ENCODE data around the gene ANKRD33B. TPM values are rescaled to one million over a fixed set of nuclear protein-coding genes. Genes with fewer than 3 reads are reported as not detected.

Gene ANKRD33B
- total RNA-seq, 1 experiment from 2014 or later = 0.46 TPM

GRCh38 chr5:10577371-10578292, 13.8 kb downstream of the ANKRD33B start:
- no peak for DNase-seq (ENCODE audit: low read depth)

GRCh38 chr5:10578293-10578665, 14.4 kb downstream of the ANKRD33B start:
- no peak for DNase-seq (ENCODE audit: low read depth)

DNA sequence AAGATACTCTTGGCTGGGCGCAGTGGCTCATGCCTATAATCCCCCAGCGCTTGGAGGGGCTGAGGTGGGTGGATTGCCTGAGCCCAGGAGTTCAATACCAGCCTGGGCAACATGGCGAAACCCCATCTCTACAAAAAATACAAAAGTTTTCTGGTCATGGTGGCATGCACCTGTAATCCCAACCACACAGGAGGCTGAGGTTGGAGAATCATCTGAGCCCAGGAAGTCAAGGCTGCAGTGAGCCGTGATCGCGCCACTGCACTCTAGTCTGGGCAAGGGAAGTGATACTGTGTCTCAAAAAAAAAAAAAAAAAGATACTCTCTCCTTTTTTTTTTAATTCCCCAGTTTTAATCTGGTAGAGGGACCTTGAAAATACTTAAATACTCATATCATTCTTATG, 15.0 kb downstream of the ANKRD33B start:
- no peak for DNase-seq (ENCODE audit: low read depth)

DNA sequence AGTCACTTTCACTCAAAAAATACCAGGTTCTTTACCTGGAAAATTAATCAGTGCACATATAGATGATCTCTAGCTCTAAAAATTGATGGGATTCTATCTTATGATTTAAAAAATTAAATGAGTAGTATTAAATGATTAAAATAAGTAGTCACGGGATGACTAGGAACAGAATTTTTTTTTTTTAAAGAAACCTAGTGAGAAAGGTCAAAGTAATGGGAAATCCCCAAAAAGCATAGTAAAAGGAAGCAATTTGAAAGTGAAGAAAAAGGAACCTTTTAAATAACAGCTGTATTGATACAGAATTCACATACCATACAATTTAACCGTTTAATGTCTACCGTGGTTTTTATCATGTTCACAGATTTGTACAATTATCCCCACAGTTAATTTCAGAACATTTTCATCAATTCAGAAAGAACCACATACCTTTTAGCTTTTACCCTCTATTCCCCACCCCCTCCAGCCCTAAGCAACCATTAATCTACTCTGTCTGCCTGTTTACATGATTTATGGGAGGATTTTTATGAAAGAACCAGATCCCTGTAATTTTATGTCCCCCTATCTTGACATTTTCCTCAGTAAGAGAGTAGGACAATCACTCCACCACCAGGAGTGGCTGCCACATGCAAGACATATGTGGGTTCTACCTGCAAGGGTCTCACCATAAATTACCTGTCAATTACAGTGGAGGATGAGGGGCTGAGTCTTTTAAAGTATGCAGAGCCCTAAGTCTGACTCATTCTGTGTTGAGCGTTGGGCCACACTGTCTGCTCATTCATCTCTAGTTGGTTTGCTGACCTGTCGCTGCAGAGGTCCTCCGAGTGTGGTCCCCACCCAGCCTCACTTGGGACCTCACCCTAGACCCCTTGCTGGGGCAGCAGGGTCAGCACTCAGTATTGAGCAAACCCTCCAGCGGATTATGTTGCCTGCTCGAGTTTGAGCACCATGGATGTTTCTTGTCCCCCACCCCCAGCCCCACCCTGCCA, 16.0 kb downstream of the ANKRD33B start:
- DNase-seq (ENCODE audit: low read depth) = no peak

DNA sequence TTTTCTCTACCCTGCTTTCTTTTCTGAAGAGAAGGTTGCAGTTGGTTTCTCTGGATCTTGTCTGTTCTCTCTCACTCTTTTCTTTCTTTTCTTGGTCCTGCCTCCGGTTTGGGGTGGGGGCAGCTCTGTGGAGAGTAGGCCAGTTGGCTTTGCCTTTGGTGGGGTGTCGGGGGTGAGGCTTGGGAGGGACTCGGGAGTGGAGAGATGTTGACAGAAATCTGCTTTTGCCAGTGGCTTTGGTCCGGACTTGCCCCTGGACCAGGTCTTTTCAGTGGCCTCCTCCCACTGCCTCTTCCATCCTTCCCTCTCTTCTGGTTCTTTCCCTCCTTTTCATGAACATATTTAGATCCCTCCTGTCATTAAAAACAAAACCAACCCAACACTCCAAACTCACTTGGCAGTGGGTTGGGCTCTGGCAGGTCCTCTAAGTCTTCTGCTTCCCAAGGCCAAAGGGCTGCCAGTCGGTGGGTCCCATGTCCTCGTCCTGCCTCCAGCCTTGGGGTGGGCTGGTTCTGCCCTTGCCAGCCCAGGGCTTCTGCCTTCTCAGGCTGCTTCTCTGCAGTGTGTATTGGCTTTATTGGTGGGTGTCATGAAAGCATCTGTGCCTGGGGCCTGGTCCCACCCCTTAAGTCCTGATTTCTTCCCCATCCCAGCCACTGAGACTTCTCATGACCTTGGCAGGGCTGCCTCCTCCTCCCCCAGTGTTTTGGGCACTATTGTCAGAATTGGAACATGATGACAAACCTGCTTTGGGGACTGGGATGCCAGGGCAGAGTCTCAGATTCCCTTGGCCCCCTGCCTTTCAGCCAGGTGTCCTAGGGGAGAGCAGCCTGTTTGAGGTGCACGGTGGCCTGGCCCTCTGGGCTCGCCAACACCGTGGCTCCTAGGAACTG, 16.9 kb downstream of the ANKRD33B start:
- DNase-seq (ENCODE audit: low read depth) = no peak

- no peak for DNase-seq (ENCODE audit: low read depth)
Measured at GRCh38 chr5:10581424-10581748, 17.5 kb downstream of the ANKRD33B start.

DNA sequence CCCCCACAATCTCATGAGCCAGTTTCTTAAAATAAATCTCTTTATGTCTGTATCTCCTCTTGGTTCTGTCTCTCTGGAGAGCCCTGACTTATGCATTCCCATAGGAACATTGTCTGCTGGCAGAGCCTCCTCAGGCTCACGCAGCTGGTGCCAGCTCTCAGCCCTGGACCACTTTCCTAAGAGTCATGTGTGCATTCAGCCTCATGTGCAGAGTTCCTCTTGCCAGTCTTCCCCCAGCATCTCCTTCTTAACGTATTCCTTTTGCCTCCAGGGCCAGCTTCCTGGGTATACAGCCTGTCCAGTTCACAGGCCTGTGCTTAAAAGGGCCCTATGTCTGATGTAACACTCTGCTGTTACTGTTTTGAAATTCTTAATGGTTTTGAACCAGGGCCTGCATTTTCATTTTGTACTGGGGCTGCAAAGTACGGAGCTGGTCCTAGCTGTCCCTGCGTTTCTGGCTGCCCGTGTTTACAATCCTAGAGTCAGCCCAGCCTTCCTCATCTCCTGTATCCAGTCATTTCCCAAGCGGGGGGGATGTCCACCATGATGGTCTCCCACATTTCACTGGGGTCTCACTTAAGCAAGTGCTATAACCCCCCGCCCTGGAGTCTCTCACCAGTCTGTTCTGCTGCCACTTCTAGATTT, 18.1 kb downstream of the ANKRD33B start:
- DNase-seq (ENCODE audit: low read depth) = no peak

- DNase-seq (ENCODE audit: low read depth) = no peak
Measured at GRCh38 chr5:10582512-10582897, 18.6 kb downstream of the ANKRD33B start.

DNA sequence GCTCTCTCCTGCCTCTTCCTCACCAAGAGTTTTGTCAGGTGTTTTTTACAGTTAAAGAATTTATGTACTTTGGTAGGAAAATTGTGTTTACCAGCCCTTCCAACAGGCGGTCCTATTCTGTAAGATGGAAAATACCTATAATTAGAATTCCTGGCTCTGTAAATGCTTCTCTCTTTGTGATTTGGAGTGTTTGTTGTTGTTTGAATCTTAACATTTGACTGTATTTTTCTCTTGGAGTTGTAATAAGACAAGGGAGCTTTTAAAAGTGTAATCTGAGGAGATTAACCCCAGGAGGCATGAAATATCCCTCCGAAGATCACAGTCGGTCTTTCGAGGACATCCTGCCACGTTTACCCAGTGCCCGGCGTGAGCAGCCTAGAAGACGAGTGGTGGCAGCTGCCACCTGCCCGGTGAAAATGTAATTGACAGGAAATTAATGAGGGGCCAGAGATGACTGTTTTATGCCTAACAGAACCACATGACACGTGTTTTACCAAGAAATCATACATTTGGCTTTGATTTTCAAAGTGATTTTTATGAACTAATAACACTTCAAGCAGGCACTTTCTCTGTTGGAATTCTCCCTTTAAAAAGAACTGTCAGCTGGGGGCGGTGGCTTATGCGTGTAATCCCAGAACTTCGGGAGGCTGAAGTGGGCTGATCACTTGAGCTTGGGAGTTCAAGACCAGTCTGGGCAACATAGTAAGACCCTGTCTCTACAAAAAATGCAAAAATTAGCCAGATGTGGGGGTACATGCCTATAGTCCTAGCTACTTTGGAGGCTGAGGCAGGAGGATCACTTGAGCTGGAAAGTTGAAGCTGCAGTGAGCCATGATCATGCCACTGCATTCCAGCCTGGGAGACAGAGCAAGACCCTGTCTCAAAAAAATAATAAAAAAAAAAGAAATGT, 20.0 kb downstream of the ANKRD33B start:
- peak; percentile 86 for DNase-seq (ENCODE audit: low read depth)

DNA sequence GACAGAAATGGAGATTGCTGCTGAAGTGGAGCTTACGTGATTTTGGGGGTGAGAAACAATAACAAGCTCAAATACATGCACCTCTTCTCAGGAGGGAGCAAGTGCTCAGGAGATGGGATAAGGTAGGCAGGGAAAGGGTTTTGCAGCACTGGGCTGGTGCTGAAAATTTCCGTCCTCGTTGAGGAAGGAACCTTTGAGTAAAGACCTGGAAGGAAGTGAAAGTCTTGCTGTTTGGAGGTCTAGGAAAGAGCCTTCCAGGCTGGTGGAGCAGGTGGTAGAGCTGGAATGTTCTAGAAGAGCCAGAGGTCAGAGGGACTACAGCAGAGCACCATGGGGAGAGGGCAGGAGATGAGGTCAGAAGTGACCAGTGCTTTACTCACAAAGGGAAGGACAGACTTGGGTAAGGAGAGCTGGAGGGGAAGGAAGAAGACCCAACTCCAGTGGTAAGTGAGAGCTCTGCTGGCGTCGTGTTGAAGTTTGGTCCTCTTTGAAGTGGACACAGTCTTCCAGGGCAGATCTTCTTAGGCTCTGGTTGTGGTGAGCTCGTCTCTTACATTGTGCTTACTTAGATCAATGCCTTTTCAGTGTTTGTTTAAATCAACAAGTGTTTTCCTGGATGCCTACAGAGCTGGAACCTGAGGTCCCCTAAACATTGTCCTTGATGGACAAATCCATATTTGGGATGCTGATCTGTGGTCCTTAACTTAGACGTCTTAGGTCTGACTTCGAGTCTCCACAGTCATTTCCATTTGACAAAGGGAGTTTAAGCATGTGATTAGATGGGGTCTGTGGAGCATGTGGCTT, 21.0 kb downstream of the ANKRD33B start:
- peak; percentile 52 for DNase-seq (ENCODE audit: low read depth)

DNA sequence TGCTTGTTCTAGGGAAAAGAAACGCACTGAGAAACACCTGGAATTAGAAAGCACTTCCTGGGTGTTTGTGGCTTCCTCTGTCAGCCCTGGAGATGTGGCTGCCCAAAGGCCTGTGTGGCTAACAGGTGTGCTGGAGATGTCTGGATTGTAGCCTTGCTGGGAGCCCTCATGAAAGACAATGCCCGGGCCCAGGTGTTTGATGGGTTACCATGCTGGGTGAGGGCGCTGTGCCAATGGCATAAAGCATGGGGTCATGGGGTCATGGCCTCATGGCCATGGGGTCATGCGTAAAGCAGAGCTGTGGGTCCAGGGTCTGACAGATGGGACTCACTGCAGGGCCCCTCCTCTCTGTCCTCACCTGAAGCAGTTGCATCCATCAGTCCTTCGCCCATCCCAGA, 21.6 kb downstream of the ANKRD33B start:
- no peak for DNase-seq (ENCODE audit: low read depth)

- DNase-seq (ENCODE audit: low read depth) = no peak
Measured at GRCh38 chr5:10586008-10586407, 22.1 kb downstream of the ANKRD33B start.

DNA sequence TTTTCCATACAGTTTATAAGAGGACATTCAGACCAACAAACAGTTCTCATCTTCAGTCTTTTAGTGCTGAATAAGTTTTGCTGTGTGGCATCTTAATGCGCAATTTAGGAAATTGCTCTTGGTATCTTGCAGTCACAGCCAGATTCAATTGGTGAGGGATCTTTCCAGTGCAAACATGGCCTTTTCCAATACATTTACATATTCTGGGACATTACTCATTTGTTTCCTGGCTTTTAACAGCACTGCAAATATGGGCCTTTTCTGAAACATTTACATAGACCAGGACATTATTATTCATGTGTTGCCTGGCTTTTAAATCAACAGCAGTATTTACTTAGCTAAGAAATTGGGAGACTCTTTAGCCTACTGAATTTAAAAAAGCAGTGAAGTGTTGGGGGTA, 22.7 kb downstream of the ANKRD33B start:
- DNase-seq (ENCODE audit: low read depth) = no peak

- no peak for DNase-seq (ENCODE audit: low read depth)
Measured at GRCh38 chr5:10588109-10588775, 24.4 kb downstream of the ANKRD33B start.

GRCh38 chr5:10588779-10589447, 25.0 kb downstream of the ANKRD33B start:
- DNase-seq (ENCODE audit: low read depth) = no peak

DNA sequence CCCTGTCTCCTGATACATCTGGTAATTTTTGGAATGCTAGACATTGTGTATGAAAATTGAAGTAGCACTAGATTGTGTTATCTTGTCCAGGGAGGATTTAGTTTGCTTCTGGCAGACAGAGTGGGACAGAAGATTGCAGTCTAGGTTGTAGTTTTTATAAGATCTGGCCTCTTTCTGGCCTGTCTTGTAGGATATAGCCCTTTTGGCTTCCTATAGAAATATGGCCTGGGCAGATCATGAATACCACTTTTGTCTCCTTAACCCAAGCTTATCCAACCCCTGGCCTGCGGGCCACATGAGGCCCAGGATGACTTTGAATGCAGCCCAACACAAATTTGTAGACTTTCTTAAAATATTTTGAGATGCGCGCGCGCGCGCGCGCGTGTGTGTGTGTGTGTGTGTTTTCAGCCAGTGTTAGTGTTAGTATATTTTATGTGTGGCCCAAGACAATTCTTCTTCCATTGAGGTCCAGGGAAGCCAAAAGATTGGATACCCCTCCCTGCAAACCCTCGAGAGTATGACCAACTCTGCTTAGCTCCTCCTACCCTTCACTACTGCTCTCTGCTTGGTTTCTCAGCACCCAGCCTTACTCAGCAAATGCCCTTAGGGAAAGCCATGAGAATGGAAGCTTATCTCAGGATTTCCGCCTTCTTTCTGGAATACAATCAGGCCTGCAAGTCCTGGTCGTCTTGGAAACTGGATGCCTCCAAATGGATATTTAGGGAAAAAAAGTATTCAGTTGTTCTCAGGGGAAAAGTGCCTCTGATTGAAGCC, 26.5 kb downstream of the ANKRD33B start:
- DNase-seq (ENCODE audit: low read depth) = no peak

- no peak for DNase-seq (ENCODE audit: low read depth)
Measured at GRCh38 chr5:10591159-10591558, 27.3 kb downstream of the ANKRD33B start.
